Epithelial cell of esophagus (primary cell): ENCODE measurements around the gene LTA4H.

ENCODE experiments used
- DNase-seq: peaks from one replicate; pipeline ENCODE4 v3.0.0; 2010; ENCODE audit warnings: low read depth
- H3K4me3 ChIP-seq: 2 replicates; pipeline ENCODE4 v1.5.1; 2011; ENCODE audit warnings: mild to moderate bottlenecking, low read length, control low read depth
- TF ChIP-seq, protein P1 (sequence below): IDR thresholded peaks from 2 replicates; pipeline ENCODE4 v1.5.1; 2011; ENCODE audit warnings: low read depth, mild to moderate bottlenecking, low read length, control low read depth, inconsistent platforms; ENCODE audit not compliant: insufficient read depth; ENCODE audit errors: missing control alignments

LTA4H gene

GRCh38 chr12:96007729-96008128 lies 27.7 kb downstream of the LTA4H start:
- DNase-seq: no peak
- TF ChIP-seq, protein P1, sequence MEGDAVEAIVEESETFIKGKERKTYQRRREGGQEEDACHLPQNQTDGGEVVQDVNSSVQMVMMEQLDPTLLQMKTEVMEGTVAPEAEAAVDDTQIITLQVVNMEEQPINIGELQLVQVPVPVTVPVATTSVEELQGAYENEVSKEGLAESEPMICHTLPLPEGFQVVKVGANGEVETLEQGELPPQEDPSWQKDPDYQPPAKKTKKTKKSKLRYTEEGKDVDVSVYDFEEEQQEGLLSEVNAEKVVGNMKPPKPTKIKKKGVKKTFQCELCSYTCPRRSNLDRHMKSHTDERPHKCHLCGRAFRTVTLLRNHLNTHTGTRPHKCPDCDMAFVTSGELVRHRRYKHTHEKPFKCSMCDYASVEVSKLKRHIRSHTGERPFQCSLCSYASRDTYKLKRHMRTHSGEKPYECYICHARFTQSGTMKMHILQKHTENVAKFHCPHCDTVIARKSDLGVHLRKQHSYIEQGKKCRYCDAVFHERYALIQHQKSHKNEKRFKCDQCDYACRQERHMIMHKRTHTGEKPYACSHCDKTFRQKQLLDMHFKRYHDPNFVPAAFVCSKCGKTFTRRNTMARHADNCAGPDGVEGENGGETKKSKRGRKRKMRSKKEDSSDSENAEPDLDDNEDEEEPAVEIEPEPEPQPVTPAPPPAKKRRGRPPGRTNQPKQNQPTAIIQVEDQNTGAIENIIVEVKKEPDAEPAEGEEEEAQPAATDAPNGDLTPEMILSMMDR: no peak
- no peak overlapping the region for H3K4me3 ChIP-seq

GRCh38 chr12:96006727-96007126 lies 28.7 kb downstream of the LTA4H start:
- H3K4me3 ChIP-seq: no peak overlapping the region
- DNase-seq: no peak

DNA sequence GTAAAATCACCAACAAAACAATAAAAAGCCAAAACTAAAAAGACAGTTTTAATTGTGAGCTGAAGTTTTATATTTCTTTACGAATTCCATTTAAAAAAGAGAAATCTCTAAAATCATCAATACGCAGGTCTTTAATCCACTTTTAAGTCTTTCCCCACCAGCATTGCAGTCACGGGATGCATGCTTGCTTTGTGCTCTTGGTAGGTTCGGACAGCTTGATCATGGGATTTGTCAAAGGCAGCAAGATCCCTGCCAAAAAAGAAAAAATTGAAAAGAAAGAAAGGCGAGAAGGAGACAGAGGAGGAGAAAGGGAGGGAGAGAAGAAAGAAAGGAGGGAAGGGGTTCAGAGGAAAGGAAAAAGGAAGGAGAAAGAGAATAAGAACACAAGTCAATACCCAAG lies 34.5 kb downstream of the LTA4H start:
- TF ChIP-seq, protein P1: no peak
- no peak overlapping the region for H3K4me3 ChIP-seq

More at GRCh38 chr12:96006727-96007126, 28.7 kb downstream of the LTA4H start:
- TF ChIP-seq, protein P1: no peak

DNA sequence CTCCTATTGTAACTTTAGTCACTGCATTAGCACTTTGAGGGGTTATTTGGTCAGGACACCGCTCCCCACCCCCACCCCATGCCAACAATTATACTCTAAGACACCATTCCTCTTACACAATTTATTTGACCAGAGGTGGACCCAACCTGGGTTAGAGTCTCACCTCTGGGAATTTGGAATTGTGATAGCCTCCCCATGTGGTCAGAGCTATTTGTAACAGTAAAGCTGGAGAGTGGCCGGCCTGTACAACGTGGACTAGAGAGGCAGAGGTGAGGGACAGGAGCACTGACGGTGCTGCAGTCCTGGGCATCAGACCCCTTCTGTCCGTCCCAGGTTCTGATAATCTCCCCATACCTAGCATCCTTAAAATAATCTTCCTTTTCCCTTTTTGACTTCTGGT lies 35.9 kb downstream of the LTA4H start:
- H3K4me3 ChIP-seq: no peak overlapping the region

More for the DNA sequence above, 34.5 kb downstream of the LTA4H start:
- DNase-seq: no peak

GRCh38 chr12:95998611-95999286 lies 36.6 kb downstream of the LTA4H start:
- no peak overlapping the region for H3K4me3 ChIP-seq

More for the DNA sequence above, 35.9 kb downstream of the LTA4H start:
- TF ChIP-seq, protein P1: no peak
- DNase-seq: no peak

GRCh38 chr12:95997911-95998510 lies 37.4 kb downstream of the LTA4H start:
- no peak overlapping the region for H3K4me3 ChIP-seq
- DNase-seq: peak; percentile 41
- TF ChIP-seq, protein P1: no peak

More at GRCh38 chr12:95998611-95999286, 36.6 kb downstream of the LTA4H start:
- TF ChIP-seq, protein P1: peak; percentile 74
- DNase-seq: peak; percentile 67
